B cell (primary cell): ENCODE results near the gene AP5B1. TPM values are rescaled to one million over a fixed set of nuclear protein-coding genes. Genes with fewer than 3 reads are reported as not detected.

Source experiments
- ATAC-seq: fragments of 200-7000 bp; cut with Tn5 transposase; one replicate; pipeline ENCODE4 v1.10.0; 2021; ENCODE audit warnings: low read depth, mild to moderate bottlenecking, moderate number of reproducible peaks, moderate library complexity
- CTCF ChIA-PET: fragments of 350-600 bp; sonication (Branson Sonifier 250); formaldehyde crosslinking; loops from one replicate; lab custom pipeline; 2021; ENCODE audit warnings: antibody characterized with exemption, inconsistent platforms; lab: Charles Lee
- POLR2A ChIA-PET: fragments of 350-600 bp; sonication (Branson Sonifier 250); formaldehyde crosslinking; loops from one replicate; lab custom pipeline; 2021; ENCODE audit warnings: antibody characterized with exemption; lab: Charles Lee
- DNase-seq: peaks from one replicate; pipeline ENCODE4 v3.0.0; 2013
- H2AFZ ChIP-seq: 2 replicates; pipeline ENCODE4 v1.6.1; 2012; ENCODE audit warnings: mild to moderate bottlenecking, low read depth, low read length; ENCODE audit not compliant: insufficient read depth, poor library complexity, severe bottlenecking
- H3K27ac ChIP-seq, 2 donors: 1 replicate in 1 of 2; 2 replicates in 1 of 2; pipeline ENCODE4 v1.5.1; 2012 to 2013; ENCODE audit warnings: low read length in 2 of 2, mild to moderate bottlenecking in 2 of 2, moderate library complexity in 1 of 2
- H3K27me3 ChIP-seq, 4 experiments: fragments of 200-600 bp in 1 of 4; sonication (generic) in 1 of 4; replicated peaks in 1 of 4; 1 replicate in 2 of 4; 2 replicates in 2 of 4; pipeline versions ENCODE4 v1.6.1 to v1.7.0; 2013 to 2016; ENCODE audit warnings: low read length in 3 of 4, mild to moderate bottlenecking in 2 of 4, mixed read lengths in 1 of 4, moderate library complexity in 1 of 4; ENCODE audit not compliant: insufficient read depth in 4 of 4, control insufficient read depth in 3 of 4; ENCODE audit errors: control extremely low read depth in 1 of 4
- H3K36me3 ChIP-seq, 2 experiments: replicated peaks in 1 of 2; 1 replicate in 1 of 2; 2 replicates in 1 of 2; pipeline versions ENCODE4 v1.6.1 to v1.7.1; 2013; ENCODE audit warnings: low read length in 1 of 2; ENCODE audit not compliant: insufficient read depth in 2 of 2, control insufficient read depth in 1 of 2; ENCODE audit errors: control extremely low read depth in 1 of 2, extremely low read depth in 1 of 2
- H3K4me1 ChIP-seq, 2 donors: fragments of 200-600 bp in 1 of 2; sonication (generic) in 1 of 2; 1 replicate in 1 of 2; 2 replicates in 1 of 2; pipeline versions ENCODE4 v1.5.1 to v1.6.1; 2013 to 2017; ENCODE audit warnings: low read length in 2 of 2; ENCODE audit not compliant: control insufficient read depth in 2 of 2, insufficient read depth in 2 of 2
- H3K4me2 ChIP-seq: replicated peaks from 2 replicates; pipeline ENCODE3; 2012; ENCODE audit warnings: mild to moderate bottlenecking, low read depth, low read length; ENCODE audit not compliant: poor library complexity, severe bottlenecking
- H3K4me3 ChIP-seq, 5 experiments: fragments of 200-600 bp in 1 of 5; sonication (generic) in 1 of 5; 1 replicate in 3 of 5; 2 replicates in 2 of 5; pipeline versions ENCODE4 v1.5.1 to v1.7.0; 2011 to 2016; ENCODE audit warnings: low read length in 4 of 5, mild to moderate bottlenecking in 4 of 5, low read depth in 2 of 5, control low read depth in 1 of 5, moderate library complexity in 1 of 5; ENCODE audit not compliant: insufficient read depth in 1 of 5; ENCODE audit errors: control extremely low read depth in 1 of 5, extremely low read depth in 1 of 5
- H3K79me2 ChIP-seq: fragments of 200-600 bp; sonication (generic); one replicate; pipeline ENCODE4 v1.6.0; 2016; ENCODE audit warnings: low read length; ENCODE audit not compliant: control insufficient read depth, insufficient read depth
- H3K9ac ChIP-seq: fragments of 200-600 bp; sonication (generic); 2 replicates; pipeline ENCODE4 v1.6.1; 2017; ENCODE audit warnings: mild to moderate bottlenecking, low read length, moderate library complexity
- H3K9me3 ChIP-seq, 3 donors: one replicate each; pipeline versions ENCODE4 v1.6.1 to v1.7.1; 2013; ENCODE audit warnings: low read length in 2 of 3; ENCODE audit not compliant: control insufficient read depth in 2 of 3, insufficient read depth in 1 of 3; ENCODE audit errors: control extremely low read depth in 1 of 3
- H4K20me1 ChIP-seq: 2 replicates; pipeline ENCODE4 v1.6.0; 2012; ENCODE audit warnings: mild to moderate bottlenecking, low read length; ENCODE audit not compliant: insufficient read depth, control insufficient read depth, poor library complexity, severe bottlenecking
- H3K27ac Mint-ChIP-seq: one replicate; pipeline ENCODE4 v1.8.0; 2021; ENCODE audit warnings: mixed read lengths
- H3K27me3 Mint-ChIP-seq: one replicate; pipeline ENCODE4 v1.8.0; 2021; ENCODE audit warnings: mixed read lengths
- H3K4me1 Mint-ChIP-seq: one replicate; pipeline ENCODE4 v1.8.0; 2021; ENCODE audit warnings: mixed read lengths
- H3K4me3 Mint-ChIP-seq: one replicate; pipeline ENCODE4 v1.8.0; 2021; ENCODE audit warnings: mixed read lengths
- H3K9me3 Mint-ChIP-seq: one replicate; pipeline ENCODE4 v1.8.0; 2022; ENCODE audit warnings: mixed read lengths; ENCODE audit not compliant: insufficient read depth
- CTCF ChIP-seq: fragments of 200-600 bp; IDR thresholded peaks from one replicate; pipeline ENCODE4 v1.8.0; 2022; ENCODE audit warnings: antibody characterized with exemption, mild to moderate bottlenecking
- EZH2 ChIP-seq: IDR thresholded peaks from 2 replicates; pipeline ENCODE4 v1.6.1; 2012; ENCODE audit warnings: borderline replicate concordance, low read depth, mild to moderate bottlenecking, moderate library complexity, low read length; ENCODE audit not compliant: insufficient read depth, poor library complexity, severe bottlenecking
- WGBS: methylation state at CpG from one replicate; pipeline ENCODE4 v1.1.5; 2013; ENCODE audit warnings: missing lambda C conversion rate; ENCODE audit not compliant: insufficient coverage; 5-methylcytosine and 5-hydroxymethylcytosine counted together
- intact Hi-C: fragments of 100-400 bp; cut with micrococcal nuclease; formaldehyde crosslinking; loops from one replicate; pipeline ENCODE4 v1.10.0; 2022
- polyA minus RNA-seq: library from RNA; depleted of rRNA, polyadenylated mRNA; stranded (reverse); fragments of >200 nt; gene quantifications from 2 replicates; pipeline ENCODE4 v1.2.3, GENCODE V29; 2012
- polyA plus RNA-seq: library from polyadenylated mRNA; depleted of rRNA; stranded (reverse); fragments of >200 nt; gene quantifications from 2 replicates; pipeline ENCODE4 v1.2.3, GENCODE V29; 2012
- total RNA-seq, 2 donors: library from RNA; stranded (reverse); fragments of 120-200 nt in 1 of 2; gene quantifications; 1 replicate in 1 of 2; 2 replicates in 1 of 2; pipeline versions ENCODE4 v1.2.3 to v1.2.4, GENCODE V29; 2013 to 2022

The AP5B1 gene, protein sequence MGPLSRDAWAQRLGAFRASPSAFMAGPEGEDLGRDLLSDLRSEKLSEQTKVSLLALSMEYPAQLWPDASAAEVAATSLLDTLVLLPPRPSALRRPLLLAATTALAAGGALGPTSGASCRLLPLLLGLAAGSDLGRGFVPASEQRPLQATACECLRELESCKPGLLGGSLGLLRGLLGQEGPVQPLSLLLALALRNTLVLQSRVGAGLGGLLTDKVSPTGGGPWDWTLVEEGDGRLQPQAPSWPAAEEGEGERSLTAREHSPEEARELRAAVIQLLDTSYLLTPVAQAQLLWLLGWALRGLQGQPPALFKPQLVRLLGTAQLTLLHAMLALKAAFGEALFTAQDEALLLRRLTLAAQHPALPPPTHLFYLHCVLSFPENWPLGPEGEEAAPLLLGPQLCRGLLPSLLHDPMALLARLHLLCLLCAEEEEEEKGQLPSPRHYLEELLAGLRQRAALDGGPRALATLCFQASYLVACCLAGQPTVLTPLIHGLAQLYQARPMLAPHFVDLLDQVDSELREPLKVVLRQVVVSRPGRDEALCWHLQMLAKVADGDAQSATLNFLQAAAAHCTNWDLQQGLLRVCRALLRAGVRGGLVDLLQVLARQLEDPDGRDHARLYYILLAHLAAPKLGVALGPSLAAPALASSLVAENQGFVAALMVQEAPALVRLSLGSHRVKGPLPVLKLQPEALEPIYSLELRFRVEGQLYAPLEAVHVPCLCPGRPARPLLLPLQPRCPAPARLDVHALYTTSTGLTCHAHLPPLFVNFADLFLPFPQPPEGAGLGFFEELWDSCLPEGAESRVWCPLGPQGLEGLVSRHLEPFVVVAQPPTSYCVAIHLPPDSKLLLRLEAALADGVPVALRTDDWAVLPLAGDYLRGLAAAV
- 25.2 and 26.3 TPM in 2 replicates for total RNA-seq
- total RNA-seq (2013): 8.3 TPM
- polyA plus RNA-seq: 9.4 and 9.6 TPM in 2 replicates
- 22.5 and 27.9 TPM in 2 replicates for polyA minus RNA-seq

GRCh38 chr11:65780770-65781151 lies at the start of gene AP5B1:
Gene AP5B1 (minus strand): TSS chr11:65780976. CDS start chr11:65780591, 385 bp downstream.
- H3K4me3 Mint-ChIP-seq: peak within 1 kb of the TSS; percentile 89
- Histone ChIP-seq H3K27ac (peak within 1 kb of the TSS; percentile 16 to 79), H3K79me2 (peaks cover 26% of the 10 kb centered on the region), H3K4me1 (peaks cover 12 to 18% of the 10 kb centered on the region in 2 donors), H3K36me3 (peaks cover 0 to 20% of the 10 kb centered on the region in 2 experiments), H3K4me2 (peak within 1 kb of the TSS; percentile 96), H4K20me1 (peaks cover 33% of the 10 kb centered on the region), H3K27me3 (peaks cover 0 to 5% (median under 1%) of the 10 kb centered on the region in 4 experiments), H3K9ac (peak within 1 kb of the TSS; percentile 72), H3K9me3 (no peaks in the 10 kb centered on the region), H2AFZ (peak within 1 kb of the TSS; percentile 82), H3K4me3 (peak within 1 kb of the TSS; percentile 42 to 81 (median 74))
- no peaks in the 10 kb centered on the region for H3K27me3 Mint-ChIP-seq
- ATAC-seq (peak; percentile 79), DNase-seq (peak; percentile 90)
- H3K9me3 Mint-ChIP-seq: no peaks in the 10 kb centered on the region
- H3K27ac Mint-ChIP-seq: peak within 1 kb of the TSS; percentile 83
- intact Hi-C loops: loop anchor here (1.0 to 2.0 kb wide), 6 partner anchors 11 to 209 kb away; partner anchors contain the start of genes CFL1, KAT5 and RNASEH2C
- peaks cover 17% of the 10 kb centered on the region for H3K4me1 Mint-ChIP-seq
- TF ChIP-seq EZH2 (no peak), CTCF (no peak)
- CTCF ChIA-PET: interaction anchor here (0.8 to 6.2 kb wide), 22 partner anchors 10 to 264 kb away, joined by 3 to 90 read pairs (median 6); partner anchors contain the start of genes BANF1, EIF1AD, KAT5 and MUS81
- POLR2A ChIA-PET: interaction anchor here (0.6 to 1.7 kb wide), 4 partner anchors 36 to 269 kb away, joined by 3 to 10 read pairs (median 5); partner anchors contain the start of gene KAT5
- WGBS: under 1% methylated on average over 59 of the region's 59 CpGs
